HG03135 (cell line): ENCODE measurements around the gene PRDM16.

Source experiments
- ATAC-seq: cut with Tn5 transposase; IDR thresholded peaks from one replicate; pipeline ENCODE4 v1.9.1; 2021; ENCODE audit warnings: mild to moderate bottlenecking, moderate library complexity; ENCODE audit not compliant: unreplicated experiment

PRDM16 gene

GRCh38 chr1:3053366-3053980 is 15.5 kb upstream of the PRDM16 start:
- no peak for ATAC-seq

- ATAC-seq = no peak
Measured at GRCh38 chr1:3053986-3054385, 15.0 kb upstream of the PRDM16 start.

GRCh38 chr1:3054474-3054873 is 14.5 kb upstream of the PRDM16 start:
- no peak for ATAC-seq

- no peak for ATAC-seq
Measured at GRCh38 chr1:3055051-3055450, 14.0 kb upstream of the PRDM16 start.

GRCh38 chr1:3056641-3057040 is 12.4 kb upstream of the PRDM16 start:
- no peak for ATAC-seq

- no peak for ATAC-seq
Measured at GRCh38 chr1:3058263-3059030, 10.6 kb upstream of the PRDM16 start.

GRCh38 chr1:3060127-3060526 is 8.9 kb upstream of the PRDM16 start:
- no peak for ATAC-seq

- ATAC-seq = no peak
Measured at GRCh38 chr1:3060601-3061551, 8.1 kb upstream of the PRDM16 start.

GRCh38 chr1:3061566-3061965 is 7.4 kb upstream of the PRDM16 start:
- no peak for ATAC-seq

- ATAC-seq = no peak
Measured at GRCh38 chr1:3061981-3062615, 6.9 kb upstream of the PRDM16 start.

GRCh38 chr1:3062616-3063378 is 6.2 kb upstream of the PRDM16 start:
- ATAC-seq = no peak

GRCh38 chr1:3063379-3064295 is 5.4 kb upstream of the PRDM16 start:
- no peak for ATAC-seq

GRCh38 chr1:3064296-3064850 is 4.6 kb upstream of the PRDM16 start:
- no peak for ATAC-seq

GRCh38 chr1:3064901-3065300 is 4.1 kb upstream of the PRDM16 start:
- ATAC-seq = no peak

GRCh38 chr1:3065396-3065795 is 3.6 kb upstream of the PRDM16 start:
- ATAC-seq = no peak

- no peak for ATAC-seq
Measured at GRCh38 chr1:3065797-3066196, 3.2 kb upstream of the PRDM16 start.

- no peak for ATAC-seq
Measured at GRCh38 chr1:3066250-3066711, 2.7 kb upstream of the PRDM16 start.

- no peak for ATAC-seq
Measured at GRCh38 chr1:3066826-3067225, 2.2 kb upstream of the PRDM16 start.

GRCh38 chr1:3067301-3067670 is 1.7 kb upstream of the PRDM16 start:
- ATAC-seq = no peak
